TTC549 (cell line): ENCODE data around the gene KLHL40.

Source experiments
- FAIRE-seq: peaks from 2 replicates; lab custom pipeline; 2012; peaks lifted over from hg19 to GRCh38; lab: Jason Lieb, UNC

KLHL40 gene

DNA sequence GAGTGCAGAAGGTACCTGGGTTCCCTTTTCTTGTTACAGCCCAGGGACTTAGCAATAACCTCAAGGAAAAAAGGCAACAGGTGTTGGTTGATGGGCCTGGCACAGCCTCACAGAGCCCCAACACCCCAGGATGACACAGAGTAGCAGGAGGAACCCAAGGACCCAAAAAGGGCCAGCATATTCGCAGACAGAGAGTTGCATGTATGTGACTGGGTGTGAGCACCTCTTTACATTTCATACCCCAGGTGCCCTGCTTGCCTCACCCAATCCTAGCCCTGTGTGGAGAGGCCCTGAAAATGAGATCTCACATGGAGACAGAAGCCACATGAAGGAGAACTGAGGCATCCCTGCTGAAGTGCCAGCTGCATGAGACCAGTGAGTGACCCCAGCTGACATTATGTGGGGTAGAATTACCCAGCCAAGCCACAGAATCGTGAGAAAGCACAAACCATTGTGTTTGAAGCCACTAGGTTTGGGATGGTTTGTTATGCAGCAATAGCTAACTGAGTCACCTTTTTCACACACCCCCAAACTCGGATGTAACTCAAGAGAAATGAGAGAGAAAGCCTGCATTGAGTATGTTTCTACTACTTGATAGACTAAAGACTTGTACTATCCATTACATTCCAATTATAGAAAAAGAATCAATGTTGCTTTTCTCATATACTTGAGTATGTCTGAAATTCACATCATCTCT lies 43.5 kb downstream of the KLHL40 start:
- no peak for FAIRE-seq

DNA sequence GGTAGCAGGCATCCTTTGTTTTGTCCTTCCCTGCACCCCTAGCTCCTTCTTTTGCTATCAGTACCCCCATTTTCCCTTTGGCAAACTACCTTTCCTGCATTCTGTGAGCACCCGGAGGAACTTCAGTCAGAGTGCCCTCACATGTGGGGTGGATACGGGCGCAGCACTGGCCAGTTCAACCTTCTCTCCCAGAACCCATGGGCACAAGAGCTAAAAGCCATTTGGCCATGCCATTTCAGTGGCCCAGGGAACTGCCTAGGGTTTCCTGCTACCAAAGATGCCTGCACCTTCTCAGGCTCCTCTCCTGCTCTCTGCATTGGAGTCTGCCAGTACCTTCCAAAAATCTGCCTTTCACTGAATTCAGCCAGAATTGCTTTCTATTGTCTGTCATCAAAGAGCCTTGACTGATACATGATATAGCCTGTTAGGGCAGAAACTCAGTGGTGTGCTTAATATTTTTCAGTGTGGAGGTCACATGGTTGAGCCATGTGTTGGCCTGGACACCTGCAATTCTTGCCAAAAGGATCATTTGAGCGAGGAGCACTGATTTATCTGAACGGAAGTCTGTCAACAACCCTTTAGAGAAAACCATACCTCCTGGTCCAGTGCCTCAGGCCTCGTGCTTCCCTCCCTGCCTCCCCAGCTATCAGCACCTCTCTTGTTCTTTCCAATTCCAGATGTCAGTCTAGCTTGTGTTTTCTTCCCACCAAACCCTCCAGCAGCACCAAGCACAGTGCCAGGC lies 44.2 kb downstream of the KLHL40 start:
- no peak for FAIRE-seq

DNA sequence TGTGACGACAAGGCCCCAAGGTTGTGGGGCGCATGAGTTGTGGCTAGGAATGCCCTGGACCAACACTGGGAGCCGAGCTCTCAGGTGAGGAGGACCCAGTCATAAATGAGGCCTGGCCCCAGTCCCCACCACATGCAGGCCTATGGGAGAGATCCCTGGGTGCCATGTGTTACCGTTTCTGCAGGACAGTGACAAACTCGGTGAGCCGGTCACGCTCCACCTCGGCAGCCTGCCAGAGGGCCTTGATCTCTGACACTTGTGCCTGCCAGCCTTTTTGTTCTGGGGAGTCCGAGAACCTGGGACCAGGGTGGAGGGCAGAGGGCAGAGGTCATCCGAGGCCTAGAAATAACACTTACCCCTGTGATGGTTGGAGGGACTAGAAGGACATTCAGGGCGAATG lies 45.0 kb downstream of the KLHL40 start:
- FAIRE-seq = no peak

DNA sequence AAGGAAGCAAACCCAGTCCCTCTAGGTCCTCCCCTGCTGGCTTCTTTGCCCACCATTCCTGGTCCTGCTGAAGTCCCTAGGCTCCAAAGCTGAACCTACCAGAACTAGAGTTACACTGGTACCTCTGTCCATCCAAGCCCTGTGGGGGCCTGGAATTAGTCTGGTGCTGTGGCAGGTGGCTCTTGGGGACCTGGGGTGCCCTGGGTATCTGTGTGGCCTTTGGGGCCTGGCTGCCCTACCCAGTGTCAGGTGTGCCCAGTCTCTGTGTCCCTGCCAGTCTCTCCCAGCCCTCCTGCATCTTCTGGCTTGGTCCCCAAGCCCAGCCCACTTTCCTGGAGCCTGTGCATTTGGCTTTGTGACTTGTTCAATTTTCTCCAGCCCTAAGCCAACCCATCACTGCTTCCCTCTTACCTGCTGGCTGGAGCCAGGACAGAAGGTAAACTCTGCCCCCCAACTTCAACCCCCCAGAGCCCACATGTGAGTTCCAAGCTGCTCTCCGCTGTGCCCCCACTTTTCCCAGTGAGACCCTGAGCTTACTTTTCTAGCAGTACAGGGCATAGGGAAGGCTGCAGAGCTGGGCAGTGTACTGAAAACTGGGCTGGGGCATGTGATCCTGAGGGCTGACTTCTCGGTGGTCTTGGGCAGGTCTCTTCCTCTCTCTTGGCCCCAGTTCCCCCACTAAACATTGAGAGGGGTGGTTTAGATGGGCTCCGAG lies 45.5 kb downstream of the KLHL40 start:
- no peak for FAIRE-seq

DNA sequence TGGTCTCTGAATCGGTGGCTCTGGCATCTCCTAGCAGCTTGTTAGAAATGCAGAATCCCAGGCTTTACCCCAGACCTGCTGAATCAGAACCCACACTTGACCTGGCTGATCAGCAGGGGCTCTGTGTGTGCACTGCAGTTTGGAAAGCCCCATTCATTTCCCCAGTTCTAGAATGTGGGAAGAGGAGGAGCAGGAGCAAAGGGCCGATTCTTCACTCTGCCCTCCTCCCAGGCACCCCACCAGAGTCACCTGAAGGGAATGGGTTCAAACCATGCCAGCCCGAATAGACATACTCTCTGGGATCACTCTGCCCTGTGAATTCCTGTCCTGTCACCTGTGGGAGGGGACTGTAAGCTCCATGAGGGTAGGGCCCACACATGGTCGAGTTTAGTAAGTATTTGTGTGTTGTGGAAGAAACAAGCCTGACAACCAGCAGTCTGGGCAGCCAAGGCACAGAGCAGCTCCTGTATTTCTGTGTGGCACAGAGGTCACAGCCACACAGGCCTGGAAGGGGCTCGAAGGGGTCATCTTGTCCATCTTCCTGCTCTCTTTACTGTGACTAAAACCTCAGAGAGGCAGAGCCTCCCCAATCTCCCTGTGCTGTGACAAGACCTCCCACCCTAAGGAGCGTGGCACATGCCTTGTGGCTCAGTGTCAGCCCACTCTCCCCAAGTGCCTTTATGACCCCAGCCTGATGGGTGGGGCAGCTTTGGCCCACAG lies 46.3 kb downstream of the KLHL40 start:
- no peak for FAIRE-seq

GRCh38 chr3:42732196-42732828 lies 47.0 kb downstream of the KLHL40 start:
- no peak for FAIRE-seq

GRCh38 chr3:42732829-42733459 lies 47.6 kb downstream of the KLHL40 start:
- FAIRE-seq = no peak

- no peak for FAIRE-seq
These were observed 48.3 kb downstream of the KLHL40 start for GRCh38 chr3:42733501-42734262.

- FAIRE-seq = no peak
These were observed 49.0 kb downstream of the KLHL40 start for GRCh38 chr3:42734263-42734860.

- no peak for FAIRE-seq
These were observed 49.7 kb downstream of the KLHL40 start for GRCh38 chr3:42735019-42735418.

DNA sequence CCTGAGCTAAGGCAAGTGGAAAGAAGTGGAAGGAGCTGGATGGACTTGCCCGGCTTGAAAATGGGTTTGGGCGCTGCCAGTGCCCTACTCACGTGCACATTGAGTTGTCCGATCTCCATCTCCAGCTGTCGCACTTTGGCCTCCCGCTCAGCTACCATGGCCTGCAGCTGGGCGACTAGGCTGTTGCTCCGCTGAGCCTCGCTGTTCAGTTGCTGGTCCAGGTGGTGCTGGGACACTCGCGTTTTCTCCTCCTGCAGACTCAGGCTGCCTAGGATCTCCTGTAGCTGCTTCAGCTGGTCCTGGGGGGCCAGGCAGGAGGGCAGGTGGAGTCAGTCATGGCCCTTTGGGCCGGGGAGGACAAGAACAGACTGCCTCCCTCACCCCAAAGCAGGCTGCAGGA lies 50.3 kb downstream of the KLHL40 start:
- no peak for FAIRE-seq

DNA sequence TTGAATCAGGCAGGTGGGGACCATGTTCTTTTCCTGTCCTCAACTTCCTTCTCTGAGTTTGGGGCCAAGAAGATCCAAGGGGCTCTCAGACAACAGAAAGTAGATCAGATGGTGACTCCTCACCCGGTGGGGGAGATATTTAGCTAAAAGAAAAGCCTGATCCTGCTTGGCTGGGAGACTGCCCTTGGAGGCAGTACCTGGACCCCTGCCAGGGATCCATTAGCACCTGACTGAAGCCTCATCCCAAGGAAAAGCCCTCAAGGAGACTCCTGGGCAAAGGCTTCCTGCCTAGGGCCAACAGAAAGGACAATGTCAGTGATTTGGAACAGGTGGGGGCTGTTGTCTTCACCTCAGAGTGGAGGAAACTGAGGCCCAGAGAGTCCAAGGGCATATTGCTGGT lies 50.7 kb downstream of the KLHL40 start:
- no peak for FAIRE-seq

DNA sequence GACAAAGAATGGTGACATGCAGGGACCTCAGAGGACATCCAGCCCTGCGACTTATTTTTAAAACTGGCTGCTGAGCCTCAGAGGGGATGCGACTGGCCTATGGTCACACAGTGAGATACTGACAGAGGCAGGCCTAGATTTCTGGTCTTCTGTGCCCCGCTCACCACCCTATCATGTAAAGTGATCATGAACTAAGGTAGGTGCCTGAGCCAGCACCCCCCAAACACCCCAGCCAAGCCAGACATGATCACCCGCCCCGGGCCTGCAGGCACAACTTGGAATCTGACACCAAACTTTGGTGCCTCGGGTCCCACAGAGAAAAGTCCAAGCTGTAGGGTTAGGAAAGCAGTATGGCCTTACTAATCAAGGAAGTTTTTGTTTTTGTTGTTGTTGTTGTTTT lies 51.2 kb downstream of the KLHL40 start:
- FAIRE-seq = no peak

DNA sequence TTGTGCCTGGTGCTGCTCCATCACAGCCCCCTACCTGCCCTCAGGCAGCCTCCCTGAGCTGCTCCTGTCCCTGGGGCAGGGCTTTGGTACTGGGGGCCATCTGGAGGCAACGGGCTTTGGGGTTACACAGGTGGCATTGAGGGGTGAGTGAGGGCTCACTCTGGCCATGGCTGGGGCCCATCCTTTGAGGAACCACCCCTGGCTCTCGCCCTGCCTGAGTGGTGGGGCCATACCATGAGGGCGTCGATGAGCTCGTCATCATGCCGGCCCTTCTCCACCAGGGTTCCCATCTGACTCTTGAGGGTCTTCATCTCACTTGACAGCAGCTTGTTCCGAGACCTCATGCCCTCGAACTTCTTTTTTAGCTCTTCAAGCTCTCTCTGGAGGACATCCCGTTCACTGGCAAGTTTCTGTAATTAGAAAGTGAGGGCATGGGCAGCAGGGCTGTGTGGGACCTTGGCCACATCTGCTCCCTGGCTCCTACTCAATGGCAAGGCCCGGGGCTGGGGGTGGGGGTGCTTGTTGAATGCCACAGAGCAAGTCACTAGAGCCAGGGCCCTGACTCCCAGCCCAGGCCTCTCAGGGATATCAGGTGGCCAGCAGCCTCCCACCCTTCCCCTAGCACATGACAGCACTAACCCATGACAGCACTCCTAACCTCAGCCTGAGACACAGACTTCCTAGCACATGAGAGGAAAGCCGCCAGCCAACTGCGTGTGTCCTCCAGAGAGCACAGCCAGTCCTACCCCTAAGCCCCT lies 54.2 kb downstream of the KLHL40 start:
- no peak for FAIRE-seq

DNA sequence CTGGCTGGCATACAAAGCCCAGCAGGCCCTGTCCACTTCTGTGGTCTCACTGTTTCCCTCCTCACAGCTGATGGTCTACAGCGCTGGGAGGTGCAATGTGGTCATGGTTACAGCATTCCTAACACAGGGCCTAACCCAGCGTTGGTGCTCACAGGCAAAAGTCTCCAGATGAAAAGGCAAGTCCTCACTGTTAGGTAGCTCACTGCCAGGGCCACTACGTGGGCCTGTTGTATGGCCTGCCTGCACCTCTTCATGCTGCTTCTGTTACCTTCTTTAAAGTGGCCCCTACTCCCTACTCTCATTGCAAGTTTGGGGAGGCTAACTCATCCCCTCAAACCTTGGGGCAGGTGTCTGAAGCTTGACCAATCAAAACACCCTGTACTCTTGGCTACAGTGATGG lies 56.5 kb downstream of the KLHL40 start:
- FAIRE-seq = no peak
